ENCODE data around the gene CELF3.

The CELF3 gene

GRCh38 chr1:151720125-151720524 is 3.5 kb upstream of the CELF3 start:
- Histone ChIP-seq H3K27ac (ENCODE audit: extremely low read depth, low read depth, low read length) (no peak overlapping the region), H3K4me3 (ENCODE audit: low read depth, low read length) (no peak overlapping the region), H3K4me1 (ENCODE audit: control insufficient read depth, insufficient read depth, low read length) (no peaks in the 10 kb centered on the region), H3K9me3 (ENCODE audit: control insufficient read depth, insufficient read depth, low read depth, low read length) (no peaks in the 10 kb centered on the region), H3K36me3 (ENCODE audit: control insufficient read depth in 2 of 2, insufficient read depth in 1 of 2, low read length in 2 of 2) (no peaks in the 10 kb centered on the region)
- no peak for TF ChIP-seq IKZF3 (tag by site-specific recombination; IDR thresholded peaks at IDR 0.05)
- TF ChIP-seq PRDM1 (tag by site-specific recombination; IDR thresholded peaks at IDR 0.05), result no peak
- TF ChIP-seq SP7 (tag by site-specific recombination; IDR thresholded peaks at IDR 0.05), result no peak
- TF ChIP-seq SP2 (tag by site-specific recombination; IDR thresholded peaks at IDR 0.05), result no peak
- peak; percentile 55; the same call in 1 of the 2 replicates for TF ChIP-seq SCRT2 (tag by site-specific recombination; IDR thresholded peaks at IDR 0.05)
- ChIA-PET POLR2A (no interaction called here), CTCF (interaction anchor here (1.6 kb wide), 1 partner anchor 15 kb away, joined by 11 read pairs; no protein-coding TSS in a partner anchor)

DNA sequence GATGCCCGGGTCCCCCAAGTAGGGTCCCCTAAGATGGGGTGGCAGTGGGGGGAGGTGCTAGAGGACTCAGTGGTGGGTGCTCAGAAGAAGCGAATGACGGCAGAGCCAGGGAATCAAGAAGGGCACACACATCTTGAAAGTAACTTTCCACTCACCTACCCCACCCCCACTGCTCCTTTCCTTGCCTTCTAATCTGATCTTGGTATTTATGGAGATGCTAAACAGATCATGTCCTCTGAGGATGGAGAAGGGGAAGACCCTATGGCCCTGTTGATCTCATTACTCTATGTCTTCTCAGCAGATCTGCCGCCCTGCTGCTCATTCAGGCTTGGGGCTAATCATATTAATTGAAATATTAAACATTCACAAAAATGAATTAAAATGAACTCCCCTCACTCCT is 2.1 kb upstream of the CELF3 start:
- no peaks in the 10 kb centered on the region for H3K4me1 ChIP-seq (ENCODE audit: control insufficient read depth, insufficient read depth, low read length)
- ChIA-PET CTCF (no interaction called here), POLR2A (interaction anchor here (0.6 kb wide), 2 partner anchors 47 to 108 kb away, joined by 4 to 8 read pairs; no protein-coding TSS in a partner anchor)
- no peak overlapping the region for H3K4me3 ChIP-seq (ENCODE audit: low read depth, low read length)
- TF ChIP-seq ZNF121 (tag by site-specific recombination; IDR thresholded peaks at IDR 0.05) (no peak), SP3 (tag by site-specific recombination; IDR thresholded peaks at IDR 0.05) (no peak), GLI2 (tag by site-specific recombination; IDR thresholded peaks at IDR 0.05; ENCODE audit: borderline replicate concordance, low read depth) (no peak), ZNF488 (tag by site-specific recombination; IDR thresholded peaks at IDR 0.05) (no peak), ZNF433 (tag by site-specific recombination; IDR thresholded peaks at IDR 0.05; ENCODE audit: low read depth) (no peak), YY2 (tag by site-specific recombination; IDR thresholded peaks at IDR 0.05) (no peak), ZNF571 (tag by site-specific recombination; IDR thresholded peaks at IDR 0.05) (no peak), ZNF658 (tag by site-specific recombination; IDR thresholded peaks at IDR 0.05) (no peak), ZNF610 (tag by site-specific recombination; IDR thresholded peaks at IDR 0.05; ENCODE audit: borderline replicate concordance) (no peak), ZIC2 (tag by site-specific recombination; IDR thresholded peaks at IDR 0.05) (no peak), ZNF785 (tag by site-specific recombination; IDR thresholded peaks at IDR 0.05) (no peak), ZNF19 (tag by site-specific recombination; IDR thresholded peaks at IDR 0.05; ENCODE audit: low read depth) (no peak), HOXC10 (CRISPR knock-in tag; IDR thresholded peaks at IDR 0.05) (no peak), HOXA7 (CRISPR knock-in tag; IDR thresholded peaks at IDR 0.05; ENCODE audit: borderline replicate concordance) (no peak)
- TF ChIP-seq, protein P1, sequence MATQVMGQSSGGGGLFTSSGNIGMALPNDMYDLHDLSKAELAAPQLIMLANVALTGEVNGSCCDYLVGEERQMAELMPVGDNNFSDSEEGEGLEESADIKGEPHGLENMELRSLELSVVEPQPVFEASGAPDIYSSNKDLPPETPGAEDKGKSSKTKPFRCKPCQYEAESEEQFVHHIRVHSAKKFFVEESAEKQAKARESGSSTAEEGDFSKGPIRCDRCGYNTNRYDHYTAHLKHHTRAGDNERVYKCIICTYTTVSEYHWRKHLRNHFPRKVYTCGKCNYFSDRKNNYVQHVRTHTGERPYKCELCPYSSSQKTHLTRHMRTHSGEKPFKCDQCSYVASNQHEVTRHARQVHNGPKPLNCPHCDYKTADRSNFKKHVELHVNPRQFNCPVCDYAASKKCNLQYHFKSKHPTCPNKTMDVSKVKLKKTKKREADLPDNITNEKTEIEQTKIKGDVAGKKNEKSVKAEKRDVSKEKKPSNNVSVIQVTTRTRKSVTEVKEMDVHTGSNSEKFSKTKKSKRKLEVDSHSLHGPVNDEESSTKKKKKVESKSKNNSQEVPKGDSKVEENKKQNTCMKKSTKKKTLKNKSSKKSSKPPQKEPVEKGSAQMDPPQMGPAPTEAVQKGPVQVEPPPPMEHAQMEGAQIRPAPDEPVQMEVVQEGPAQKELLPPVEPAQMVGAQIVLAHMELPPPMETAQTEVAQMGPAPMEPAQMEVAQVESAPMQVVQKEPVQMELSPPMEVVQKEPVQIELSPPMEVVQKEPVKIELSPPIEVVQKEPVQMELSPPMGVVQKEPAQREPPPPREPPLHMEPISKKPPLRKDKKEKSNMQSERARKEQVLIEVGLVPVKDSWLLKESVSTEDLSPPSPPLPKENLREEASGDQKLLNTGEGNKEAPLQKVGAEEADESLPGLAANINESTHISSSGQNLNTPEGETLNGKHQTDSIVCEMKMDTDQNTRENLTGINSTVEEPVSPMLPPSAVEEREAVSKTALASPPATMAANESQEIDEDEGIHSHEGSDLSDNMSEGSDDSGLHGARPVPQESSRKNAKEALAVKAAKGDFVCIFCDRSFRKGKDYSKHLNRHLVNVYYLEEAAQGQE (tag by site-specific recombination; IDR thresholded peaks at IDR 0.05), result no peak
- TF ChIP-seq, protein P2, sequence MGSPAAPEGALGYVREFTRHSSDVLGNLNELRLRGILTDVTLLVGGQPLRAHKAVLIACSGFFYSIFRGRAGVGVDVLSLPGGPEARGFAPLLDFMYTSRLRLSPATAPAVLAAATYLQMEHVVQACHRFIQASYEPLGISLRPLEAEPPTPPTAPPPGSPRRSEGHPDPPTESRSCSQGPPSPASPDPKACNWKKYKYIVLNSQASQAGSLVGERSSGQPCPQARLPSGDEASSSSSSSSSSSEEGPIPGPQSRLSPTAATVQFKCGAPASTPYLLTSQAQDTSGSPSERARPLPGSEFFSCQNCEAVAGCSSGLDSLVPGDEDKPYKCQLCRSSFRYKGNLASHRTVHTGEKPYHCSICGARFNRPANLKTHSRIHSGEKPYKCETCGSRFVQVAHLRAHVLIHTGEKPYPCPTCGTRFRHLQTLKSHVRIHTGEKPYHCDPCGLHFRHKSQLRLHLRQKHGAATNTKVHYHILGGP (tag by site-specific recombination; IDR thresholded peaks at IDR 0.05), result no peak
- H3K27ac ChIP-seq (ENCODE audit: extremely low read depth, low read depth, low read length), result no peak overlapping the region
- H3K9me3 ChIP-seq (ENCODE audit: control insufficient read depth, insufficient read depth, low read depth, low read length), result no peaks in the 10 kb centered on the region
- no peaks in the 10 kb centered on the region for H3K36me3 ChIP-seq (ENCODE audit: control insufficient read depth in 2 of 2, insufficient read depth in 1 of 2, low read length in 2 of 2)
